ENCODE measurements around the gene EEFSEC.

DNA sequence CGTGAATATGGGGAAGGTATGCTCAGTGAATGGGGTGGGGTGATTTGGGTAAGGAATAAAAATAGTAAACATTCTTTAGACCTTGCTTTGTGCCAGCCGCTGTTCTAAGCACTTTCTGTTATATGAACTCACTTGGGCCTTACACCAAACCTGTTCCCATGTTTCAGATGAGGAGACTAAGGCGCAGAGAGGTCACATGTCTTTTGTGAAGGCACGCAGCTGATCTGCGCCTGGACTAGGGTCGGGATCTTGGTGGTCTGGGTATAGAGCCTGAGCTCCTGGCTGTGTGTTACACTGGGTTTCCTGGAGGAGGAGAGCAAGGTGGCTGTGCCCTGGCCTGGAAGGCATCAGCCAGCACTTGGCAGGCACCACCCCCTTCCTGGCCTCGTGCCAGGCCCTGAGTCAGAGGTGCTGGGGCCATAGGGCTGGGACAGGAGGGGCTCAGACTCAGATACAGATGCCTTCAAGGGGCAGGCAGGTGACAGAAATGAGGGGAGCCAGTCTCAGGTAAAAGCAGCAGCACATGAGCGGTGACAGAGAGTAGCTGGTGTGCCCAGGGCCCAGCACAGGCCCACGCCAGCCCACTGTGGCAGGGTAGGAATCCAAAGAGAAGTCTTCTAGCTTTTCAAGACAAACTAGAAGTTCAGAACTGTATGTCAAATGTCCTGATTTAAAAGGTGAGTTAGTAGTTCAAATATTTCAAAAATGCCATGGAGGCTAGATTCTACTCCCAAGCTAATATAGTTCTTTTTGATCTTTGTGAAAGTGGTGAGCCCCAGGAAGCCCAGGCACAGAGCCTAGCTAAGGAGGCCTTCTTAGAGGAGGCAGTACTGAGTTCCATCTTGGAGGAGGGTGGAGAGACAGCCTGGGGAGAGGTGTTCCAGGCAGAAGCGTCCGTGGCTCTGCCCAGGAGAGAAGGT is 230.3 kb downstream of the EEFSEC start:
- TF ChIP-seq, protein P1, sequence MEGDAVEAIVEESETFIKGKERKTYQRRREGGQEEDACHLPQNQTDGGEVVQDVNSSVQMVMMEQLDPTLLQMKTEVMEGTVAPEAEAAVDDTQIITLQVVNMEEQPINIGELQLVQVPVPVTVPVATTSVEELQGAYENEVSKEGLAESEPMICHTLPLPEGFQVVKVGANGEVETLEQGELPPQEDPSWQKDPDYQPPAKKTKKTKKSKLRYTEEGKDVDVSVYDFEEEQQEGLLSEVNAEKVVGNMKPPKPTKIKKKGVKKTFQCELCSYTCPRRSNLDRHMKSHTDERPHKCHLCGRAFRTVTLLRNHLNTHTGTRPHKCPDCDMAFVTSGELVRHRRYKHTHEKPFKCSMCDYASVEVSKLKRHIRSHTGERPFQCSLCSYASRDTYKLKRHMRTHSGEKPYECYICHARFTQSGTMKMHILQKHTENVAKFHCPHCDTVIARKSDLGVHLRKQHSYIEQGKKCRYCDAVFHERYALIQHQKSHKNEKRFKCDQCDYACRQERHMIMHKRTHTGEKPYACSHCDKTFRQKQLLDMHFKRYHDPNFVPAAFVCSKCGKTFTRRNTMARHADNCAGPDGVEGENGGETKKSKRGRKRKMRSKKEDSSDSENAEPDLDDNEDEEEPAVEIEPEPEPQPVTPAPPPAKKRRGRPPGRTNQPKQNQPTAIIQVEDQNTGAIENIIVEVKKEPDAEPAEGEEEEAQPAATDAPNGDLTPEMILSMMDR (conservative IDR thresholded peaks at IDR 0.05), result no peak
- TF ChIP-seq ZFX (IDR thresholded peaks at IDR 0.05), result peak; percentile 22; the same call in 1 of the 2 replicates
